Neuron (in vitro differentiated cells): ENCODE results near the gene COL5A1.

Source experiments
- H2AFZ ChIP-seq: one replicate; pipeline ENCODE4 v1.6.1; 2013; ENCODE audit warnings: low read depth, mild to moderate bottlenecking, inconsistent platforms, low read length, moderate library complexity
- H3K27me3 ChIP-seq: one replicate; pipeline ENCODE4 v1.6.1; 2013; ENCODE audit warnings: low read length; ENCODE audit not compliant: insufficient read depth
- H3K36me3 ChIP-seq: one replicate; pipeline ENCODE4 v1.6.1; 2013; ENCODE audit warnings: low read length; ENCODE audit not compliant: insufficient read depth
- H3K4me1 ChIP-seq: one replicate; pipeline ENCODE4 v1.6.1; 2013; ENCODE audit warnings: low read length; ENCODE audit not compliant: insufficient read depth
- H3K4me3 ChIP-seq: 2 replicates; pipeline ENCODE4 v1.5.1; 2013; ENCODE audit warnings: mild to moderate bottlenecking, low read length, moderate library complexity
- H3K9me3 ChIP-seq: one replicate; pipeline ENCODE4 v1.6.1; 2013; ENCODE audit warnings: low read length

COL5A1 gene

GRCh38 chr9:134739660-134739968, 98.0 kb downstream of the COL5A1 start:
- peaks cover 7% of the 10 kb centered on the region for H3K27me3 ChIP-seq
- no peaks in the 10 kb centered on the region for H3K9me3 ChIP-seq
- no peak overlapping the region for H2AFZ ChIP-seq
- no peaks in the 10 kb centered on the region for H3K4me1 ChIP-seq
- H3K4me3 ChIP-seq: no peak overlapping the region
- no peaks in the 10 kb centered on the region for H3K36me3 ChIP-seq

GRCh38 chr9:134740071-134740470, 98.5 kb downstream of the COL5A1 start:
- Histone ChIP-seq H3K9me3 (no peaks in the 10 kb centered on the region), H2AFZ (no peak overlapping the region), H3K36me3 (no peaks in the 10 kb centered on the region), H3K4me3 (no peak overlapping the region), H3K27me3 (peaks cover 7% of the 10 kb centered on the region), H3K4me1 (no peaks in the 10 kb centered on the region)

DNA sequence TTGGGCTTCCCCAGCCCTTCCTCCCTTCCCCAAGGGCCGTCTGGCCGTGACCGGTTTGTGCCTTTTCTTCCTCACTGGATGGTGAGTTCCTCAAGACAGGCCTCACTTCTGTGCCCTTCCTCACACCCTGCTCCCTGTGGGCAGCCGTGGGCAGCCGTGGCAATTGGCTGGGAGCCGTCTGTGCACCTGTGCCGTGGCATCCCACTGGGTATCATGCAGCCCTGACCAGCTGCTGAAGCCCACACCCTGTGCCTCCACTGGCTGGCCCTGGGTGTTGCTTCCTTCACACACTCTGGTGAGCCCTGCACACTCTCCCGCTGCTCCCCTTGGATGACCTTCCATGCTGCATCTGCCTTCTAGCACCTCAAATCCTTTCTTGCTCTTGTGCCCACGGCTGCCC, 100.2 kb downstream of the COL5A1 start:
- H3K4me1 ChIP-seq: no peaks in the 10 kb centered on the region
- no peak overlapping the region for H2AFZ ChIP-seq
- no peaks in the 10 kb centered on the region for H3K9me3 ChIP-seq
- peaks cover 3% of the 10 kb centered on the region for H3K27me3 ChIP-seq
- H3K4me3 ChIP-seq: no peak overlapping the region
- no peaks in the 10 kb centered on the region for H3K36me3 ChIP-seq

DNA sequence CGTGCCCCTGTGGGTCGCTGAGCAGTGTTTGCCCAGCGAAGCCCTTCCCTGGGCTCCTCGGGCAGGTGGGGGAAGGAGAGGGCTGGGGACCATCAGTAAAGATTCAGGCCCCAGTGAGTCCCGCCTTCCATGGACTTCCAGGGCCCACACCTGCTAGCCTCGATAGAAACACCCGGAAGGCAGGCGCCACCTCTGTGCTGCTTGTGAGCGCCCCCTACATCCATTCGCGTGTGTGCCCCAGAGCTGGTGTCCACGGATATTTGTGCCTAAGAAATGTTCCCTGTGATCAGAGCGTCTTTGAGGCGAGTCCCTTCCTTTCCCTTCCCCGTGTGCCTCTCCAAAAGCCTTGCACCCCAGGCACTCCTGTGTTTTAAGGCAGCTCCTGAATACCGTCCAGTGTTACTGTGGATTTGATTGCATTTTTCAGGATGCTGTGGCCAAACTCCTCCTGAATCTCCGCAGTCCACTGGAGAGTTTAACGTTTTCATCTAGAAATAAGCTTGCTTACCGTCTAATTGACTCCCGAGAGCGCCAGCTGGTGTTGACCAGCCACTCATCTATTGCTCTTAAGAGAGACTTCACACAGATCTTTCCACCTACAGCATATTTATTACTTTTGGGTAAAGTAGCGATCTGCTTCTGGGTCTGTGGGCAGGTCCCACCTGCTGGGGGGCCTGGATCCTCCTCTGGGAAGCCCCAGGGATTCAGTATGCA, 101.4 kb downstream of the COL5A1 start:
- H3K27me3 ChIP-seq: peaks cover 3% of the 10 kb centered on the region
- no peaks in the 10 kb centered on the region for H3K36me3 ChIP-seq
- H3K4me1 ChIP-seq: no peaks in the 10 kb centered on the region
- no peak overlapping the region for H2AFZ ChIP-seq
- no peaks in the 10 kb centered on the region for H3K9me3 ChIP-seq
- no peak overlapping the region for H3K4me3 ChIP-seq

- peaks cover 3% of the 10 kb centered on the region for H3K27me3 ChIP-seq
- H3K9me3 ChIP-seq: no peaks in the 10 kb centered on the region
- H3K36me3 ChIP-seq: no peaks in the 10 kb centered on the region
- H3K4me1 ChIP-seq: no peaks in the 10 kb centered on the region
- H2AFZ ChIP-seq: no peak overlapping the region
- H3K4me3 ChIP-seq: no peak overlapping the region
Observed at GRCh38 chr9:134743853-134744252, 102.2 kb downstream of the COL5A1 start.

- Histone ChIP-seq H3K4me3 (no peak overlapping the region), H3K27me3 (peaks cover 2% of the 10 kb centered on the region), H3K36me3 (no peaks in the 10 kb centered on the region), H3K4me1 (no peaks in the 10 kb centered on the region), H2AFZ (no peak overlapping the region), H3K9me3 (no peaks in the 10 kb centered on the region)
Observed at GRCh38 chr9:134744385-134745295, 103.0 kb downstream of the COL5A1 start.

DNA sequence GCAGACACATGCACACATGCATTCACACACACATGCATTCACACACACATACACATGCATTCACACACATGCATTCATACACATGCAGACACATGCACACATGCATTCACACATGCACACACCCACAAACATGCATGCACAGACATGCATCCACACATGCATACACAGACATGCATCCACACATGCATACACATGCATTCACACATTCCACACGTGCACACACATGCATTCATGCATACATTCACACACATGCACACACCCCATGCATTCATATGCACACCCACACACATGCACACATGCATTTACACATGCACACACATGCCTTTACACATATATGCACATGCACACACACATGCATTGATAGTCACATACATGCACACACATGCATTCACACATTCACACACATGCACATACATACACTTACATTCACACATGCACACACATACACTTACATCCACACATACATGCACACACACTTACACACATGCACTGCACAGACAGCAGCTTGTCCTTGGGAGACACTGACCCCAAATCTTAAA, 106.4 kb downstream of the COL5A1 start:
- no peaks in the 10 kb centered on the region for H3K4me1 ChIP-seq
- H3K9me3 ChIP-seq: no peaks in the 10 kb centered on the region
- H3K27me3 ChIP-seq: no peaks in the 10 kb centered on the region
- no peaks in the 10 kb centered on the region for H3K36me3 ChIP-seq
- H3K4me3 ChIP-seq: no peak overlapping the region
- H2AFZ ChIP-seq: no peak overlapping the region

- no peaks in the 10 kb centered on the region for H3K36me3 ChIP-seq
- H3K4me3 ChIP-seq: no peak overlapping the region
- no peaks in the 10 kb centered on the region for H3K27me3 ChIP-seq
- H3K4me1 ChIP-seq: no peaks in the 10 kb centered on the region
- no peak overlapping the region for H2AFZ ChIP-seq
- no peaks in the 10 kb centered on the region for H3K9me3 ChIP-seq
Observed at GRCh38 chr9:134748591-134748990, 107.0 kb downstream of the COL5A1 start.

GRCh38 chr9:134750450-134751155, 109.0 kb downstream of the COL5A1 start:
- no peaks in the 10 kb centered on the region for H3K4me1 ChIP-seq
- H3K36me3 ChIP-seq: no peaks in the 10 kb centered on the region
- peaks cover 3% of the 10 kb centered on the region for H3K27me3 ChIP-seq
- H3K4me3 ChIP-seq: no peak overlapping the region
- no peak overlapping the region for H2AFZ ChIP-seq
- H3K9me3 ChIP-seq: no peaks in the 10 kb centered on the region

- no peaks in the 10 kb centered on the region for H3K4me1 ChIP-seq
- H3K27me3 ChIP-seq: peaks cover 7% of the 10 kb centered on the region
- no peak overlapping the region for H3K4me3 ChIP-seq
- H3K36me3 ChIP-seq: no peaks in the 10 kb centered on the region
- H2AFZ ChIP-seq: no peak overlapping the region
- no peaks in the 10 kb centered on the region for H3K9me3 ChIP-seq
Observed at GRCh38 chr9:134751622-134752021, 110.0 kb downstream of the COL5A1 start.

DNA sequence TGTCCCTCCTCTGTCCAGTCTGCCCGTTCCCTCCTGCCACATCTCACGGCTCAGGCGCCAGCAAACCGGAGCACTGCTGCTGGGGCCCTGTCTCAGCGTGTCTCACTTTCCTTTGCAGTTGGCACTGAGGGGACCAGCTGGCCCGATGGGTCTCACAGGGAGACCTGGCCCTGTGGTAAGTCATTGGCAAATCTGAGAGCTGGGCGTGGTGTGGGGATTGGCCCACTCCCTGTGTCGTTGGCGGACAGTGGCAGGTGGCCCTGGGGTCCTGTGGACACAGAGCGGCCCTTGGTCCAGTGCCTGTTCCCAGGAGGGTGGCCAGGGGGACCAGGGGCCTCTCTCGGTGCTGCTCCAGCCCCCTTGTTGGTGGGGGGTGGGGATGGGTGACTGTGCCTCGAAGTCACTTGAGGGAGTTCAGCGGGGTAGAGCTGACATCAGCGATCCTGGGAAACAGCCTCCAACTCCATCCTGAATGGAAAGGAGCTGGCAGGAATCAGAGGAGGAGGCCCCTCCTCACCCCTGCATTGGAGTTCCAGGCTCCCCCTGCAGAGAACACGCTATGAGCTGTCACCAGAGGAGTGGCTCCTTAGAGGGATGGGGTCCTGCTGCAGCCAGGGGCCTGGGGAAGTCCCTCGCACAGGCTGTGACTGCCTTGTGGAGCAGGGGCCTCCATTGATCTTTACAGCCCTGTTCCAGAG, 111.0 kb downstream of the COL5A1 start:
- Histone ChIP-seq H2AFZ (no peak overlapping the region), H3K27me3 (peaks cover 7% of the 10 kb centered on the region), H3K4me3 (no peak overlapping the region), H3K9me3 (no peaks in the 10 kb centered on the region), H3K36me3 (no peaks in the 10 kb centered on the region), H3K4me1 (no peaks in the 10 kb centered on the region)

GRCh38 chr9:134753191-134753590, 111.6 kb downstream of the COL5A1 start:
- Histone ChIP-seq H3K9me3 (no peaks in the 10 kb centered on the region), H3K4me3 (no peak overlapping the region), H3K27me3 (peaks cover 7% of the 10 kb centered on the region), H2AFZ (no peak overlapping the region), H3K36me3 (no peaks in the 10 kb centered on the region), H3K4me1 (no peaks in the 10 kb centered on the region)
